H9 (cell line): ENCODE data around the gene KBTBD13. TPM values are rescaled to one million over a fixed set of nuclear protein-coding genes. Genes with fewer than 3 reads are reported as not detected.

Source experiments
- DNase-seq: peaks from one replicate; pipeline ENCODE4 v3.0.0-alpha.2; 2017
- H2AFZ ChIP-seq: one replicate; pipeline ENCODE4 v1.6.1; 2013; ENCODE audit warnings: mild to moderate bottlenecking, low read length, control low read depth, moderate library complexity
- H2AK5ac ChIP-seq: 2 replicates; pipeline ENCODE4 v1.6.1; 2013; ENCODE audit warnings: low read length, control low read depth, mixed read lengths; ENCODE audit not compliant: insufficient read length
- H2BK120ac ChIP-seq: one replicate; pipeline ENCODE4 v1.6.1; 2013; ENCODE audit warnings: low read depth, mild to moderate bottlenecking, low read length, control low read depth, inconsistent platforms; ENCODE audit not compliant: poor library complexity, severe bottlenecking
- H2BK12ac ChIP-seq: 2 replicates; pipeline ENCODE4 v1.6.1; 2013; ENCODE audit warnings: low read length, control low read depth, mixed read lengths, low read depth; ENCODE audit not compliant: insufficient read length
- H2BK15ac ChIP-seq: 2 replicates; pipeline ENCODE4 v1.6.1; 2013; ENCODE audit warnings: low read depth, low read length, control low read depth
- H2BK20ac ChIP-seq: one replicate; pipeline ENCODE4 v1.6.1; 2013; ENCODE audit warnings: low read depth, mild to moderate bottlenecking, low read length, control low read depth, inconsistent platforms; ENCODE audit not compliant: poor library complexity, severe bottlenecking
- H2BK5ac ChIP-seq: 2 replicates; pipeline ENCODE4 v1.6.1; 2013; ENCODE audit warnings: low read length, control low read depth, mixed read lengths; ENCODE audit not compliant: insufficient read length
- H3K14ac ChIP-seq: 2 replicates; pipeline ENCODE4 v1.6.1; 2013; ENCODE audit warnings: low read length, control low read depth; ENCODE audit not compliant: insufficient read depth
- H3K18ac ChIP-seq: 2 replicates; pipeline ENCODE4 v1.6.1; 2013; ENCODE audit warnings: low read depth, mild to moderate bottlenecking, mixed read lengths, low read length, control low read depth; ENCODE audit not compliant: insufficient read length
- H3K23ac ChIP-seq: 2 replicates; pipeline ENCODE4 v1.6.1; 2013; ENCODE audit warnings: low read length, control low read depth, mixed read lengths, low read depth; ENCODE audit not compliant: insufficient read length
- H3K23me2 ChIP-seq: 2 replicates; pipeline ENCODE4 v1.6.1; 2013; ENCODE audit warnings: low read depth, mild to moderate bottlenecking, mixed read lengths, low read length, control low read depth; ENCODE audit not compliant: insufficient read length, poor library complexity, severe bottlenecking
- H3K27ac ChIP-seq: 2 replicates; pipeline ENCODE4 v1.5.1; 2013; ENCODE audit warnings: low read length, control low read depth, mixed read lengths, low read depth; ENCODE audit not compliant: insufficient read length
- H3K27me3 ChIP-seq: 2 replicates; pipeline ENCODE4 v1.6.1; 2013; ENCODE audit warnings: low read length, control low read depth, inconsistent platforms; ENCODE audit not compliant: insufficient read depth
- H3K4ac ChIP-seq: 2 replicates; pipeline ENCODE4 v1.6.1; 2013; ENCODE audit warnings: low read depth, mild to moderate bottlenecking, control low read depth, inconsistent platforms, low read length, moderate library complexity
- H3K4me1 ChIP-seq: 2 replicates; pipeline ENCODE4 v1.6.1; 2013; ENCODE audit warnings: low read length, control low read depth, inconsistent platforms; ENCODE audit not compliant: insufficient read depth
- H3K4me2 ChIP-seq: 2 replicates; pipeline ENCODE4 v1.6.1; 2013; ENCODE audit warnings: low read length, control low read depth, mixed read lengths; ENCODE audit not compliant: insufficient read length, insufficient read depth
- H3K56ac ChIP-seq: 2 replicates; pipeline ENCODE4 v1.6.1; 2013; ENCODE audit warnings: low read depth, mild to moderate bottlenecking, mixed read lengths, low read length, control low read depth; ENCODE audit not compliant: insufficient read length
- H3K79me1 ChIP-seq: 2 replicates; pipeline ENCODE4 v1.6.1; 2013; ENCODE audit warnings: low read depth, mild to moderate bottlenecking, moderate library complexity, low read length, control low read depth, inconsistent platforms; ENCODE audit not compliant: insufficient read depth, poor library complexity, severe bottlenecking
- H3K79me2 ChIP-seq: 2 replicates; pipeline ENCODE4 v1.6.1; 2013; ENCODE audit warnings: low read length, control low read depth, inconsistent platforms; ENCODE audit not compliant: insufficient read depth
- H3K9ac ChIP-seq: 2 replicates; pipeline ENCODE4 v1.6.1; 2013; ENCODE audit warnings: low read length, control low read depth, mixed read lengths; ENCODE audit not compliant: insufficient read length; ENCODE audit errors: extremely low read depth
- H3K9me3 ChIP-seq: one replicate; pipeline ENCODE4 v1.6.1; 2013; ENCODE audit warnings: low read depth, low read length, inconsistent platforms; ENCODE audit not compliant: control insufficient read depth
- H3T11ph ChIP-seq: one replicate; pipeline ENCODE4 v1.6.1; 2013; ENCODE audit warnings: mild to moderate bottlenecking, low read length, control low read depth, inconsistent platforms
- H4K20me1 ChIP-seq: one replicate; pipeline ENCODE4 v1.6.1; 2013; ENCODE audit not compliant: control insufficient read depth, insufficient read length, insufficient read depth
- H4K5ac ChIP-seq: 2 replicates; pipeline ENCODE4 v1.6.1; 2013; ENCODE audit warnings: low read depth, mild to moderate bottlenecking, mixed read lengths, low read length, control low read depth; ENCODE audit not compliant: insufficient read length
- H4K8ac ChIP-seq: replicated peaks from 2 replicates; pipeline ENCODE4 v1.6.1; 2013; ENCODE audit warnings: low read length, control low read depth, mixed read lengths, low read depth; ENCODE audit not compliant: insufficient read length
- H4K91ac ChIP-seq: 2 replicates; pipeline ENCODE4 v1.6.1; 2013; ENCODE audit warnings: low read depth, mild to moderate bottlenecking, moderate library complexity, mixed read lengths, low read length, control low read depth; ENCODE audit not compliant: insufficient read length
- H3K27ac Mint-ChIP-seq, 3 experiments: 2 replicates in 2 of 3; 3 replicates in 1 of 3; pipeline ENCODE4 v1.8.0; 2020 to 2021; ENCODE audit warnings: mixed read lengths in 3 of 3, mild to moderate bottlenecking in 1 of 3, moderate library complexity in 1 of 3
- H3K27me3 Mint-ChIP-seq: 2 replicates; pipeline ENCODE4 v1.8.0; 2021; ENCODE audit warnings: low read depth, mild to moderate bottlenecking, moderate library complexity, mixed read lengths
- H3K36me3 Mint-ChIP-seq, 3 experiments: 2 replicates in 2 of 3; 3 replicates in 1 of 3; pipeline ENCODE4 v1.8.0; 2020 to 2021; ENCODE audit warnings: low read depth in 3 of 3, mixed read lengths in 3 of 3; ENCODE audit not compliant: insufficient read depth in 1 of 3
- H3K4me1 Mint-ChIP-seq, 2 experiments: 2 replicates each; pipeline ENCODE4 v1.8.0; 2020; ENCODE audit warnings: mixed read lengths in 2 of 2
- H3K4me3 Mint-ChIP-seq, 2 experiments: 2 replicates in 1 of 2; 3 replicates in 1 of 2; pipeline ENCODE4 v1.8.0; 2020 to 2021; ENCODE audit warnings: mild to moderate bottlenecking in 2 of 2, mixed read lengths in 2 of 2, moderate library complexity in 1 of 2
- H3K9me3 Mint-ChIP-seq, 2 experiments: 2 replicates in 1 of 2; 3 replicates in 1 of 2; pipeline ENCODE4 v1.8.0; 2020; ENCODE audit warnings: mild to moderate bottlenecking in 2 of 2, mixed read lengths in 2 of 2, moderate library complexity in 1 of 2
- CTCF ChIP-seq: fragments of 200-600 bp; sonication (generic); conservative IDR thresholded peaks from 3 replicates; pipeline ENCODE4 v1.8.0; 2021; ENCODE audit warnings: antibody characterized with exemption, mild to moderate bottlenecking
- WGBS: extraction: QIAGEN DNeasy Blood & Tissue Kit; methylation state at CpG from one replicate; pipeline ENCODE4 v1.1.7; 2013; ENCODE audit warnings: missing lambda C conversion rate, low lambda C conversion rate, mixed read lengths; ENCODE audit not compliant: insufficient read length; ENCODE audit errors: extremely low coverage; 5-methylcytosine and 5-hydroxymethylcytosine counted together
- total RNA-seq: library from RNA; stranded (reverse); gene quantifications from 2 replicates; pipeline ENCODE4 v1.2.1, GENCODE V29; 2021

Gene KBTBD13
- total RNA-seq, 1 experiment from 2014 or later = not detected

- Histone ChIP-seq H2BK15ac (no peak overlapping the region), H2AK5ac (no peak overlapping the region), H3T11ph (no peak overlapping the region), H3K79me1 (no peaks in the 10 kb centered on the region), H2BK12ac (no peak overlapping the region), H2AFZ (no peak overlapping the region), H3K9me3 (no peaks in the 10 kb centered on the region), H2BK20ac (no peak overlapping the region), H3K23me2 (no peaks in the 10 kb centered on the region), H3K4me2 (no peak overlapping the region), H4K5ac (no peak overlapping the region), H3K79me2 (no peaks in the 10 kb centered on the region), H3K4me1 (no peaks in the 10 kb centered on the region), H4K91ac (no peak overlapping the region), H2BK120ac (no peak overlapping the region), H3K14ac (no peak overlapping the region), H3K27me3 (no peaks in the 10 kb centered on the region), H3K27ac (no peak overlapping the region), H3K4ac (no peak overlapping the region), H4K20me1 (no peaks in the 10 kb centered on the region), H3K23ac (no peak overlapping the region), H3K9ac (no peak overlapping the region), H3K18ac (no peak overlapping the region), H4K8ac (no peak overlapping the region), H3K56ac (no peak overlapping the region), H2BK5ac (no peak overlapping the region)
- no peak for TF ChIP-seq CTCF
- Mint-ChIP-seq H3K4me3 (no peak overlapping the region), H3K27me3 (no peaks in the 10 kb centered on the region), H3K27ac (no peak overlapping the region), H3K9me3 (no peaks in the 10 kb centered on the region; a peak in 1 of 5 replicates), H3K4me1 (peaks cover 2% of the 10 kb centered on the region in 2 experiments; a peak in 1 of 4 replicates), H3K36me3 (peaks cover 16 to 49% (median 27%) of the 10 kb centered on the region in 3 experiments; a peak in 6 of 7 replicates)
- no peak for DNase-seq
- whole genome bisulfite sequencing = no CpG with 5 or more reads among the region's 5 CpGs
These were observed 39.0 kb downstream of the KBTBD13 start for GRCh38 chr15:65115542-65115941.

Other genes with a start within 250 kb of the KBTBD13 start
- gene PLEKHO2, start 234.8 kb upstream of the KBTBD13 start, total RNA-seq = 16.6 and 18.1 TPM in 2 replicates
- 3.7 TPM in 2 replicates for gene ANKDD1A, start 164.8 kb upstream of the KBTBD13 start, total RNA-seq
- 64.2 and 66.6 TPM in 2 replicates for gene SPG21, start 86.8 kb upstream of the KBTBD13 start, total RNA-seq
- 13.2 and 16.0 TPM in 2 replicates for gene MTFMT, start 47.1 kb upstream of the KBTBD13 start, total RNA-seq
- gene SLC51B, start 31.4 kb upstream of the KBTBD13 start, total RNA-seq = not detected in 2 replicates
- 7.5 and 7.7 TPM in 2 replicates for gene RASL12, start 8.8 kb upstream of the KBTBD13 start, total RNA-seq
- gene UBAP1L, start 38.5 kb downstream of the KBTBD13 start, total RNA-seq = 2.6 and 3.0 TPM in 2 replicates
- 35.2 and 38.1 TPM in 2 replicates for gene PDCD7, start 57.1 kb downstream of the KBTBD13 start, total RNA-seq
- gene CLPX, start 108.6 kb downstream of the KBTBD13 start, total RNA-seq = 53.8 and 55.8 TPM in 2 replicates
- gene CILP, start 134.7 kb downstream of the KBTBD13 start, total RNA-seq = 0.04 TPM in 1 of 2 replicates, not detected in the other
- 3.9 and 4.3 TPM in 2 replicates for gene PARP16, start 210.1 kb downstream of the KBTBD13 start, total RNA-seq
- not detected in 2 replicates for gene RNU5A-1, start 219.3 kb downstream of the KBTBD13 start, total RNA-seq
- not detected in 2 replicates for gene RNU5B-1, start 227.9 kb downstream of the KBTBD13 start, total RNA-seq